GM18520 (cell line): ENCODE data around the gene PRPF4.

ENCODE experiments used
- ATAC-seq: cut with Tn5 transposase; IDR thresholded peaks from one replicate; pipeline ENCODE4 v1.9.1; 2021; ENCODE audit not compliant: unreplicated experiment

Gene PRPF4

GRCh38 chr9:113310538-113310937 lies 35.1 kb downstream of the PRPF4 start:
- no peak for ATAC-seq

GRCh38 chr9:113311961-113312360 lies 36.5 kb downstream of the PRPF4 start:
- ATAC-seq = no peak

GRCh38 chr9:113313261-113313660 lies 37.8 kb downstream of the PRPF4 start:
- no peak for ATAC-seq

- no peak for ATAC-seq
Observed at GRCh38 chr9:113315231-113315630, 39.8 kb downstream of the PRPF4 start.

GRCh38 chr9:113316030-113316429 lies 40.6 kb downstream of the PRPF4 start:
- ATAC-seq = no peak

- no peak for ATAC-seq
Observed at GRCh38 chr9:113317777-113318176, 42.3 kb downstream of the PRPF4 start.

GRCh38 chr9:113319054-113319453 lies 43.6 kb downstream of the PRPF4 start:
- ATAC-seq = no peak

GRCh38 chr9:113320051-113320450 lies 44.6 kb downstream of the PRPF4 start:
- no peak for ATAC-seq

GRCh38 chr9:113322671-113323070 lies 47.2 kb downstream of the PRPF4 start:
- ATAC-seq = no peak

- no peak for ATAC-seq
Observed at GRCh38 chr9:113326230-113326629, 50.8 kb downstream of the PRPF4 start.

GRCh38 chr9:113328045-113328782 lies 52.8 kb downstream of the PRPF4 start:
- ATAC-seq = no peak

GRCh38 chr9:113331780-113332179 lies 56.3 kb downstream of the PRPF4 start:
- ATAC-seq = no peak

- ATAC-seq = no peak
Observed at GRCh38 chr9:113337714-113338113, 62.3 kb downstream of the PRPF4 start.

- peak; percentile 96 for ATAC-seq
Observed at GRCh38 chr9:113340011-113340699, 64.7 kb downstream of the PRPF4 start, which contains the start of gene WDR31. Gene WDR31 (minus strand): TSS chr9:113340275. CDS start chr9:113332022, 8,253 bp downstream.

GRCh38 chr9:113341712-113342410 lies 66.4 kb downstream of the PRPF4 start:
- ATAC-seq = no peak
